Ishikawa (cell line): ENCODE data around the gene ATP1A1.

Source experiments
- CEBPB ChIP-seq: IDR thresholded peaks from 2 replicates; pipeline ENCODE4 v1.6.1; 2012
- CREB1 ChIP-seq: IDR thresholded peaks from 2 replicates; pipeline ENCODE4 v1.6.1; 2012; ENCODE audit warnings: low read depth
- EGR1 ChIP-seq: IDR thresholded peaks from 2 replicates; pipeline ENCODE4 v1.6.1; 2012
- EP300 ChIP-seq: IDR thresholded peaks from 2 replicates; pipeline ENCODE4 v1.6.1; 2012; ENCODE audit warnings: borderline replicate concordance
- FOXM1 ChIP-seq: IDR thresholded peaks from 2 replicates; pipeline ENCODE4 v1.6.1; 2012; ENCODE audit warnings: low read depth, borderline replicate concordance
- NFIC ChIP-seq: IDR thresholded peaks from 2 replicates; pipeline ENCODE4 v1.6.1; 2012
- RAD21 ChIP-seq: IDR thresholded peaks from 2 replicates; pipeline ENCODE4 v1.6.1; 2012; ENCODE audit warnings: low read depth
- TAF1 ChIP-seq: IDR thresholded peaks from 2 replicates; pipeline ENCODE4 v1.6.1; 2012; ENCODE audit warnings: low read depth, mild to moderate bottlenecking
- TCF12 ChIP-seq: IDR thresholded peaks from 2 replicates; pipeline ENCODE4 v1.6.1; 2012; ENCODE audit warnings: low read depth
- TEAD4 ChIP-seq: IDR thresholded peaks from 2 replicates; pipeline ENCODE4 v1.6.1; 2012
- YY1 ChIP-seq: IDR thresholded peaks from 2 replicates; pipeline ENCODE4 v1.6.1; 2012; ENCODE audit warnings: low read depth
- ZBTB7A ChIP-seq: IDR thresholded peaks from 2 replicates; pipeline ENCODE4 v1.6.1; 2012; ENCODE audit warnings: low read depth
- TF ChIP-seq, protein P1 (sequence below): IDR thresholded peaks from 2 replicates; pipeline ENCODE4 v1.6.1; 2012
- TF ChIP-seq, protein P2 (sequence below): IDR thresholded peaks from 2 replicates; pipeline ENCODE4 v1.6.1; 2012; ENCODE audit warnings: low read depth, mild to moderate bottlenecking
- TF ChIP-seq, protein P3 (sequence below): IDR thresholded peaks from 2 replicates; pipeline ENCODE4 v1.6.1; 2012

ATP1A1 gene

DNA sequence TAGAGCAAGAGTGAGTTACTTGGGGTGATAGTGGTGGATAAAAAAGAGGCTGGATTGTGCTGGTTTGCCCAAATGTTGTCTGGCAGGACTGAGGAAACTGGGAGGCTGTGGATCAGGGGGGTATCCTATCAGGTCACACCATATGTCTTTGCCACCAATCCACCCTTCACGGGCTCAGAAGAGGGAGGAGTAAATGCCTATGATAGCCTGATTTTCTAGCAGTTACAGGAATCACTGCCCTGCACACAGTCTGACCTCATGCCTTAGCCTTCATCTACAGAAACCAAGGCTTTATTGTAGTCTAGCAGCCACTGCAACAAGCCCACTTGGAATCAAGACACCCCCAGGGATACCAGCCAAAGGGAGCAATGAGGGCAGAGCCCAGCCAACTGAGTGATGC is 51.8 kb downstream of the ATP1A1 start:
- TF ChIP-seq TEAD4: no peak
- TF ChIP-seq, protein P1, sequence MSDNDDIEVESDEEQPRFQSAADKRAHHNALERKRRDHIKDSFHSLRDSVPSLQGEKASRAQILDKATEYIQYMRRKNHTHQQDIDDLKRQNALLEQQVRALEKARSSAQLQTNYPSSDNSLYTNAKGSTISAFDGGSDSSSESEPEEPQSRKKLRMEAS: no peak
- TF ChIP-seq TAF1: no peak
- no peak for TF ChIP-seq CEBPB
- TF ChIP-seq EP300: no peak
- no peak for TF ChIP-seq CREB1
- no peak for TF ChIP-seq NFIC
- no peak for TF ChIP-seq RAD21
- no peak for TF ChIP-seq YY1
- no peak for TF ChIP-seq TCF12
- TF ChIP-seq, protein P2, sequence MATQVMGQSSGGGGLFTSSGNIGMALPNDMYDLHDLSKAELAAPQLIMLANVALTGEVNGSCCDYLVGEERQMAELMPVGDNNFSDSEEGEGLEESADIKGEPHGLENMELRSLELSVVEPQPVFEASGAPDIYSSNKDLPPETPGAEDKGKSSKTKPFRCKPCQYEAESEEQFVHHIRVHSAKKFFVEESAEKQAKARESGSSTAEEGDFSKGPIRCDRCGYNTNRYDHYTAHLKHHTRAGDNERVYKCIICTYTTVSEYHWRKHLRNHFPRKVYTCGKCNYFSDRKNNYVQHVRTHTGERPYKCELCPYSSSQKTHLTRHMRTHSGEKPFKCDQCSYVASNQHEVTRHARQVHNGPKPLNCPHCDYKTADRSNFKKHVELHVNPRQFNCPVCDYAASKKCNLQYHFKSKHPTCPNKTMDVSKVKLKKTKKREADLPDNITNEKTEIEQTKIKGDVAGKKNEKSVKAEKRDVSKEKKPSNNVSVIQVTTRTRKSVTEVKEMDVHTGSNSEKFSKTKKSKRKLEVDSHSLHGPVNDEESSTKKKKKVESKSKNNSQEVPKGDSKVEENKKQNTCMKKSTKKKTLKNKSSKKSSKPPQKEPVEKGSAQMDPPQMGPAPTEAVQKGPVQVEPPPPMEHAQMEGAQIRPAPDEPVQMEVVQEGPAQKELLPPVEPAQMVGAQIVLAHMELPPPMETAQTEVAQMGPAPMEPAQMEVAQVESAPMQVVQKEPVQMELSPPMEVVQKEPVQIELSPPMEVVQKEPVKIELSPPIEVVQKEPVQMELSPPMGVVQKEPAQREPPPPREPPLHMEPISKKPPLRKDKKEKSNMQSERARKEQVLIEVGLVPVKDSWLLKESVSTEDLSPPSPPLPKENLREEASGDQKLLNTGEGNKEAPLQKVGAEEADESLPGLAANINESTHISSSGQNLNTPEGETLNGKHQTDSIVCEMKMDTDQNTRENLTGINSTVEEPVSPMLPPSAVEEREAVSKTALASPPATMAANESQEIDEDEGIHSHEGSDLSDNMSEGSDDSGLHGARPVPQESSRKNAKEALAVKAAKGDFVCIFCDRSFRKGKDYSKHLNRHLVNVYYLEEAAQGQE: no peak

DNA sequence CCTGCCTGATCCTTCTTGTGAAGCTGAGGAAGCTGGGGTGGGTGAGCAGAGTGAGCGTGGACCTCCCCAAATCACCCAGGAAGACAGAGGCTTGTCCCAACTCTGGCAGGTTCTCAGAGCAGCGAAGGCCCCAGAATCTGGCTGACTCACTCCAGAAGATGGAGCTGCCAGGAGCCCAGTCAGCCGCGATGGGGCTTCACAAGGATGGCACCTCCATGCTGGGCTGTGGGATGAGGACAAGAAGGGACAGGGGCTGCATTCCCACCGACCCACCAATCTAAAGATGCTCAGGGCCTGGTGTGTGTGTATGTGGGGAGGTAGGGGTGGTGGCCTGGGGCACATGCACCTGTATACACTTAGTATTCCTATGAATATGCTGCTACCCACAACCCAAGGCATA is 52.9 kb downstream of the ATP1A1 start:
- TF ChIP-seq, protein P3, sequence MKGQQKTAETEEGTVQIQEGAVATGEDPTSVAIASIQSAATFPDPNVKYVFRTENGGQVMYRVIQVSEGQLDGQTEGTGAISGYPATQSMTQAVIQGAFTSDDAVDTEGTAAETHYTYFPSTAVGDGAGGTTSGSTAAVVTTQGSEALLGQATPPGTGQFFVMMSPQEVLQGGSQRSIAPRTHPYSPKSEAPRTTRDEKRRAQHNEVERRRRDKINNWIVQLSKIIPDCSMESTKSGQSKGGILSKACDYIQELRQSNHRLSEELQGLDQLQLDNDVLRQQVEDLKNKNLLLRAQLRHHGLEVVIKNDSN: no peak
- no peak for TF ChIP-seq YY1
- TF ChIP-seq CEBPB: no peak
- TF ChIP-seq CREB1: no peak
- TF ChIP-seq, protein P2: no peak
- TF ChIP-seq ZBTB7A: no peak
- no peak for TF ChIP-seq NFIC

DNA sequence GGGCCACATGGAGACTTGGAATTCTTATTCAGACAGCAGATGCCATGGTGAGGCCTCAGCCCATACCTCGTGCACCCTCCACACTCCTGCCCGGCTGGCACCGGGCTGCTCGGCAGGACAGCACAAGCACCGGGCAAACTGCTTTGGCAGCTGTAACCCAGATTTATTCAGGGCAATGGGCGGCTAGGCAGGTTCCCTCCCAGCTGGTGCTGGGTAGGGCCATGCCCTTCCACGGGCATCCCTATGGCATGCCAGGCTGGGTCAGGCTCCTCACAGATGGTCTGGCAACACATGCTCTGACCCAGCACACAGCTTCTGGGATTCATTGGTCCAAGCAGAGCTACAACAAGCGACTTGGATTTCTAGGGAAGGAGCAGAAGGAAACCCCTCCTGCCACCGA is 53.4 kb downstream of the ATP1A1 start:
- TF ChIP-seq, protein P2: no peak
- TF ChIP-seq TAF1 (no peak), EP300 (no peak), CREB1 (no peak), EGR1 (no peak)

DNA sequence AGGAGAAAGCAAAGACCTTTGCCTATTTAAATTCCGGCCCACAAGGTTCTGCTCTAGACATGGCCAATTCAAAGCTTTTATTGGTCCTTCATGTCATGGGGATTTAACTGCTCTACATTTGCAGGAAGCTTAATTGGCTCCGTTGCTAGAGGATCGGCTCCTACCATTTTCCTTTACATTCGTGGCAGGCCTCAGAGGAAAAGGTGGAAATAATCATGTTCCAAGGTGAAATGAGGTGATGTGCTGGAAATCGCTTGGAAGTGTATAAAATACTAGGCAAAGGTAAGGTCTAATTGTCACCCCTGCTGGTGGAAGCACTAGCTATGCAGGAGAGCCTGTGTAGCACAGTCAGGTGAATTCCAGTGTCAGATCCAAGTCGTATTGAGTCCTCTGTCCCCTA is 55.5 kb downstream of the ATP1A1 start:
- TF ChIP-seq, protein P2: no peak
- TF ChIP-seq YY1 (no peak), EGR1 (no peak), CREB1 (no peak), NFIC (no peak), ZBTB7A (no peak), EP300 (no peak), RAD21 (no peak), TAF1 (no peak), CEBPB (no peak), FOXM1 (no peak), TEAD4 (no peak), TCF12 (no peak)
- TF ChIP-seq, protein P1: no peak
- TF ChIP-seq, protein P3: no peak
